Putamen (tissue), 1 donor: ENCODE data around the gene MRPS30.
"Not testable (repeated sequence)": the region's sequence is repeated elsewhere in the genome, so short reads cannot be mapped to it uniquely, and the experiment has no call there.

Experiments used
- DNase-seq: peaks from one replicate; pipeline ENCODE4 v3.0.0-alpha.2; 2016; ENCODE audit warnings: low spot score

MRPS30 gene

GRCh38 chr5:44808435-44809214 lies at the start of gene MRPS30:
Gene MRPS30, plus strand, starts transcription at chr5:44808947. Its CDS starts 16 bp downstream, at chr5:44808963.
- DNase-seq, result peak; percentile 99

- no peak for DNase-seq
Measured at GRCh38 chr5:44769200-44769876, 39.4 kb upstream of the MRPS30 start.

- no peak for DNase-seq
Measured at GRCh38 chr5:44769877-44770209, 38.9 kb upstream of the MRPS30 start.

- DNase-seq, result no peak
Measured at GRCh38 chr5:44770780-44771717, 37.7 kb upstream of the MRPS30 start.

GRCh38 chr5:44772397-44772796 lies 36.4 kb upstream of the MRPS30 start:
- DNase-seq, result not testable (repeated sequence)

GRCh38 chr5:44774279-44774880 lies 34.4 kb upstream of the MRPS30 start:
- DNase-seq, result peak; percentile 45

- no peak for DNase-seq
Measured at GRCh38 chr5:44779167-44779566, 29.6 kb upstream of the MRPS30 start.

- no peak for DNase-seq
Measured at GRCh38 chr5:44783634-44784315, 25.0 kb upstream of the MRPS30 start.

- DNase-seq, result no peak
Measured at GRCh38 chr5:44787731-44788130, 21.0 kb upstream of the MRPS30 start.

- DNase-seq, result not testable (repeated sequence)
Measured at GRCh38 chr5:44789372-44789995, 19.3 kb upstream of the MRPS30 start.

GRCh38 chr5:44792031-44792673 lies 16.6 kb upstream of the MRPS30 start:
- not testable (repeated sequence) for DNase-seq

- no peak for DNase-seq
Measured at GRCh38 chr5:44794371-44794770, 14.4 kb upstream of the MRPS30 start.

- DNase-seq, result no peak
Measured at GRCh38 chr5:44795496-44795895, 13.3 kb upstream of the MRPS30 start.

GRCh38 chr5:44797841-44798240 lies 10.9 kb upstream of the MRPS30 start:
- no peak for DNase-seq

GRCh38 chr5:44801992-44802391 lies 6.8 kb upstream of the MRPS30 start:
- no peak for DNase-seq

GRCh38 chr5:44806608-44807007 lies 2.1 kb upstream of the MRPS30 start:
- no peak for DNase-seq

- DNase-seq, result no peak
Measured at GRCh38 chr5:44807269-44807668, 1.5 kb upstream of the MRPS30 start.

GRCh38 chr5:44809215-44809955 lies 638 bp downstream of the MRPS30 start:
- DNase-seq, result peak; percentile 37

GRCh38 chr5:44809956-44810420 lies 1.2 kb downstream of the MRPS30 start:
- no peak for DNase-seq

- DNase-seq, result no peak
Measured at GRCh38 chr5:44814761-44815160, 6.0 kb downstream of the MRPS30 start.
